ENCODE data around the gene IGSF5. TPM values are rescaled to one million over a fixed set of nuclear protein-coding genes. Genes with fewer than 3 reads are reported as not detected.

IGSF5 gene
- total and polyA plus RNA-seq, 8 donors = 0.08 TPM; not detected in 7

GRCh38 chr21:39843916-39844315, 98.9 kb downstream of the IGSF5 start:
- Histone ChIP-seq H3K36me3 (no peaks in the 10 kb centered on the region), H3K27me3 (peaks cover 0 to 4% (median 0%) of the 10 kb centered on the region in 3 donors), H3K4me3 (no peak overlapping the region), H3K27ac (no peak overlapping the region), H3K9me3 (no peaks in the 10 kb centered on the region), H3K4me1 (no peaks in the 10 kb centered on the region)
- intact Hi-C loops (cut with DNase I; ENCODE audit: low total_unique reads) = no loop called here
- TF ChIP-seq, protein P1, sequence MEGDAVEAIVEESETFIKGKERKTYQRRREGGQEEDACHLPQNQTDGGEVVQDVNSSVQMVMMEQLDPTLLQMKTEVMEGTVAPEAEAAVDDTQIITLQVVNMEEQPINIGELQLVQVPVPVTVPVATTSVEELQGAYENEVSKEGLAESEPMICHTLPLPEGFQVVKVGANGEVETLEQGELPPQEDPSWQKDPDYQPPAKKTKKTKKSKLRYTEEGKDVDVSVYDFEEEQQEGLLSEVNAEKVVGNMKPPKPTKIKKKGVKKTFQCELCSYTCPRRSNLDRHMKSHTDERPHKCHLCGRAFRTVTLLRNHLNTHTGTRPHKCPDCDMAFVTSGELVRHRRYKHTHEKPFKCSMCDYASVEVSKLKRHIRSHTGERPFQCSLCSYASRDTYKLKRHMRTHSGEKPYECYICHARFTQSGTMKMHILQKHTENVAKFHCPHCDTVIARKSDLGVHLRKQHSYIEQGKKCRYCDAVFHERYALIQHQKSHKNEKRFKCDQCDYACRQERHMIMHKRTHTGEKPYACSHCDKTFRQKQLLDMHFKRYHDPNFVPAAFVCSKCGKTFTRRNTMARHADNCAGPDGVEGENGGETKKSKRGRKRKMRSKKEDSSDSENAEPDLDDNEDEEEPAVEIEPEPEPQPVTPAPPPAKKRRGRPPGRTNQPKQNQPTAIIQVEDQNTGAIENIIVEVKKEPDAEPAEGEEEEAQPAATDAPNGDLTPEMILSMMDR (IDR thresholded peaks at IDR 0.05) = no peak
- TF ChIP-seq POLR2AphosphoS5 (IDR thresholded peaks at IDR 0.05) (no peak), EP300 (IDR thresholded peaks at IDR 0.05) (no peak), POLR2A (IDR thresholded peaks at IDR 0.05) (no peak)
- 82 to 94% (median 86%) methylated on average over 5 of the region's 5 CpGs for WGBS, 5 donors
- DNase-seq = no peak

- peaks cover 0 to 4% (median 0%) of the 10 kb centered on the region in 3 donors for H3K27me3 ChIP-seq
- no peak overlapping the region for H3K27ac ChIP-seq
- intact Hi-C loops (cut with DNase I; ENCODE audit: low total_unique reads) = no loop called here
- no peak for DNase-seq
- 69 to 85% (median 76%) methylated on average over 6 of the region's 6 CpGs for WGBS, 5 donors
- no peaks in the 10 kb centered on the region for H3K9me3 ChIP-seq
- H3K36me3 ChIP-seq = no peaks in the 10 kb centered on the region
- H3K4me3 ChIP-seq = no peak overlapping the region
- H3K4me1 ChIP-seq = no peaks in the 10 kb centered on the region
- TF ChIP-seq, protein P1 (IDR thresholded peaks at IDR 0.05) = no peak
- TF ChIP-seq EP300 (IDR thresholded peaks at IDR 0.05) (no peak), POLR2A (IDR thresholded peaks at IDR 0.05) (no peak), POLR2AphosphoS5 (IDR thresholded peaks at IDR 0.05) (no peak)
Observed at GRCh38 chr21:39845571-39846130, 100.7 kb downstream of the IGSF5 start.

DNA sequence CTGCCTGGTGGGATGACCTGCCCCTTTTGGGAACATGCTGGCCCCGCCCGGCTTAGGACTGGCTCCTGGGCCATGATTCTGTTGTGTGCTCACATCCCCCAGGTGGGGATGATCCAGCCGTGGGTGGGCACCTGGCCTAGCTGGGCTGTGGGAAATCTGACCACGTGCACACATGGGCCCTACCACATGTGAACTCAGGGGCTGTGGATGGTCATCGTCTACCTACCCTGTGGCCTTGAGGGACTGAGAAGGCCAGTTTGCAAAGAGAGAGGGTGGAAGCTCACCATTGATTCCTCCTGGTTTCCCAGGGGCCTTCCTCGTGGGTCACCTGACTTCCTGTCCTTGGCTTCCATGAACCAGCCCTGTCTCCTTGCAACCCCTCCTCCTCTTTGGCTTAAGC, 102.9 kb downstream of the IGSF5 start:
- Histone ChIP-seq H3K4me3 (no peak overlapping the region), H3K27ac (no peak overlapping the region), H3K4me1 (peaks cover 0 to 9% (median 0%) of the 10 kb centered on the region in 4 donors), H3K36me3 (no peaks in the 10 kb centered on the region), H3K9me3 (no peaks in the 10 kb centered on the region), H3K27me3 (no peaks in the 10 kb centered on the region)
- DNase-seq = no peak
- intact Hi-C loops (cut with DNase I; ENCODE audit: low total_unique reads) = no loop called here
- 76 to 90% (median 86%) methylated on average over 3 to 6 of the region's 6 CpGs for WGBS, 5 donors
- no peak for TF ChIP-seq POLR2AphosphoS5 (IDR thresholded peaks at IDR 0.05)
- TF ChIP-seq, protein P1 (IDR thresholded peaks at IDR 0.05) = no peak
- no peak for TF ChIP-seq POLR2A (IDR thresholded peaks at IDR 0.05)
- TF ChIP-seq EP300 (IDR thresholded peaks at IDR 0.05) = no peak

DNA sequence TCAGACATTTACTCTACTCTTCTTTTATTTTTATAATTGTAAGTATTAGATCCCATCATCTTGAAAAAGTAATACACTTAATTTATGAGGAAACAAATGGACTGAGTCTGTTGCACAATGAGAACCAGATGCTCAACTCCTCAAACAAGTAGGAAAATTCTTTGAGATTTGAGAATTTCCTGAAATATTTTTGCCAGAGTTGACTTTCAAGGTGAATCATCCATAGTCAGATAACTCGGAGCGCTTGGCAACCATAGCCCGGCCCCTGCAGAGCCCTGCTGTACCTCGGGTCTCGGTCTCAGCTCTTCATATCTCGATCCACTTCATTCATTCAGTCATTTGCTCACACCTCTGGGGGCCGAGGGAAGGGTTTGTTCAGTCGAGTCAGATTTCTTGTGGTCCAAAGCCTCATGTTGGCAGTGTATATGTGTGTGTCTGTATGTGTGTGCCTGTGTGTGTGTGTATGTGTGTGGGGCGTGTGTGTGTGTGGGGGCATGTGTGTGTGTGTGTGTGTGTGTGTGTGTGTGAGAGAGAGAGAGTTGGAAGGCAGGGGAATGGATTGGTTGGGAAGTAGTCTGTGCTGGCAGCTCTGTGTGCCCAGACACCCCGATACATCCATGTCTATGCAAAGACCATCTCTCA, 104.2 kb downstream of the IGSF5 start:
- Histone ChIP-seq H3K36me3 (no peaks in the 10 kb centered on the region), H3K4me3 (no peak overlapping the region), H3K4me1 (peaks cover 0 to 9% (median 0%) of the 10 kb centered on the region in 4 donors), H3K9me3 (no peaks in the 10 kb centered on the region), H3K27ac (no peak overlapping the region), H3K27me3 (no peaks in the 10 kb centered on the region)
- intact Hi-C loops (cut with DNase I; ENCODE audit: low total_unique reads) = no loop called here
- no peak for DNase-seq
- TF ChIP-seq POLR2AphosphoS5 (IDR thresholded peaks at IDR 0.05) = no peak
- TF ChIP-seq, protein P1 (IDR thresholded peaks at IDR 0.05) = no peak
- 65 to 79% (median 73%) methylated on average over 10 of the region's 10 CpGs for WGBS, 5 donors

Measured in stomach (tissue), 9 donors.